Measurements from ENCODE around the gene MRPS14.

- TF ChIP-seq CTCF (IDR thresholded peaks at IDR 0.05 in 4 of 5, conservative IDR thresholded peaks at IDR 0.05 in 1 of 5): no peak
- no peak for TF ChIP-seq POLR2A (IDR thresholded peaks at IDR 0.05)
These were observed 18.0 kb downstream of the MRPS14 start for GRCh38 chr1:175005085-175005783.

Data from gastrocnemius medialis (tissue), 4 donors.